K562 (cell line): Measurements from ENCODE around the gene LRRC4B. TPM values are rescaled to one million over a fixed set of nuclear protein-coding genes. Genes with fewer than 3 reads are reported as not detected.

ENCODE experiments used
- BACH1 ChIP-seq: fragments of 200-800 bp; sonication (Bioruptor generic); IDR thresholded peaks from 2 replicates; pipeline ENCODE4 v1.6.1; 2016; ENCODE audit warnings: missing genetic modification characterization, missing compliant biosample characterization
- CAMTA2 ChIP-seq: fragments of 250-450 bp; sonication (Bioruptor Pico); conservative IDR thresholded peaks from 2 replicates; pipeline ENCODE4 v1.5.1; 2022
- CHD1 ChIP-seq: fragments of 200-600 bp; sonication (generic); IDR thresholded peaks from one replicate; pipeline ENCODE4 v1.6.1; 2012; ENCODE audit warnings: mild to moderate bottlenecking, moderate library complexity, low read length, inconsistent platforms
- E2F6 ChIP-seq, 2 experiments: IDR thresholded peaks; 2 replicates each; pipeline ENCODE4 v1.6.1; 2011; ENCODE audit warnings: borderline replicate concordance in 1 of 2, control low read depth in 1 of 2, low read depth in 1 of 2, low read length in 1 of 2, mild to moderate bottlenecking in 1 of 2, mixed read lengths in 1 of 2, moderate library complexity in 1 of 2; ENCODE audit not compliant: insufficient read depth in 1 of 2, insufficient read length in 1 of 2, poor library complexity in 1 of 2, severe bottlenecking in 1 of 2; ENCODE audit errors: extremely low read depth in 1 of 2
- HDGF ChIP-seq: fragments of 450-650 bp; IDR thresholded peaks from 2 replicates; pipeline ENCODE4 v1.6.1; 2016
- MXI1 ChIP-seq: IDR thresholded peaks from 2 replicates; pipeline ENCODE4 v1.6.1; 2011; ENCODE audit warnings: low read depth, mild to moderate bottlenecking, improper control_type of control experiment, low read length
- NRF1 ChIP-seq, 2 experiments: fragments of 450-650 bp; IDR thresholded peaks in 1 of 2; conservative IDR thresholded peaks in 1 of 2; 2 replicates each; pipeline ENCODE4 v1.6.1; 2014; ENCODE audit warnings: mild to moderate bottlenecking in 2 of 2
- PCBP1 ChIP-seq: fragments of 200-400 bp; formaldehyde crosslinking; IDR thresholded peaks from 2 replicates; pipeline ENCODE4 v1.6.1; 2018; ENCODE audit warnings: mild to moderate bottlenecking, low read depth, low read length; ENCODE audit not compliant: poor library complexity, severe bottlenecking
- ZNF75A ChIP-seq: fragments of 450-650 bp; formaldehyde crosslinking; IDR thresholded peaks from 2 replicates; pipeline ENCODE4 v1.4.0; 2020; ENCODE audit warnings: mild to moderate bottlenecking
- polyA plus RNA-seq, 8 experiments: library from polyadenylated mRNA; depleted of rRNA in 4 of 8; stranded (reverse) in 5 of 8; unstranded in 3 of 8; fragments of >200 nt; fragmentation: Nextera tagmentation in 2 of 8; fragmentation: Illumina TruSeq in 1 of 8; extraction: Ambion mirVana in 2 of 8; extraction: Trizol in 1 of 8; gene quantifications; 2 replicates each; pipeline versions ENCODE4 v1.2.1 to v1.2.3, GENCODE V29; 2011 to 2014; ENCODE audit warnings: inconsistent platforms in 1 of 8, missing spikeins in 1 of 8
- total RNA-seq, 7 experiments: library from RNA; depleted of rRNA in 6 of 7; stranded (reverse); fragments of >200 nt in 6 of 7; fragmentation: Illumina TruSeq in 2 of 7; extraction: Trizol in 2 of 7; gene quantifications; 2 replicates each; pipeline versions ENCODE4 v1.2.1 to v1.2.3, GENCODE V29; 2011 to 2021; ENCODE audit warnings: low replicate concordance in 1 of 7
- TF ChIP-seq, protein P1 (sequence below), 3 experiments: IDR thresholded peaks in 2 of 3; conservative IDR thresholded peaks in 1 of 3; 2 replicates each; pipeline ENCODE4 v1.5.1; 2011 to 2012; ENCODE audit warnings: low read length in 3 of 3, mild to moderate bottlenecking in 3 of 3, control low read depth in 2 of 3, improper control_type of control experiment in 1 of 3, inconsistent platforms in 1 of 3, low read depth in 1 of 3, mixed read lengths in 1 of 3, moderate library complexity in 1 of 3; ENCODE audit not compliant: insufficient read depth in 2 of 3
- TF ChIP-seq, protein P2 (sequence below): fragments of 250-450 bp; sonication (Bioruptor Pico); IDR thresholded peaks from 2 replicates; pipeline ENCODE4 v1.5.1; 2021; ENCODE audit warnings: mild to moderate bottlenecking
- TF ChIP-seq, protein P3 (sequence below): fragments of 250-450 bp; sonication (Bioruptor Pico); IDR thresholded peaks from 2 replicates; pipeline ENCODE4 v1.4.0; 2020
- TF ChIP-seq, protein P4 (sequence below): fragments of 450-650 bp; formaldehyde crosslinking; IDR thresholded peaks from 2 replicates; pipeline ENCODE4 v1.4.0; 2020; ENCODE audit warnings: mild to moderate bottlenecking, moderate library complexity

LRRC4B gene
- total and polyA plus RNA-seq, 9 of the 15 experiments (the other 6 are each of a cell fraction or from before 2014, with no cell fraction given) = 0.18 to 9.6 (median 2.9) TPM; not detected in 2

GRCh38 chr19:50511069-50511822 is 57.0 kb downstream of the LRRC4B start, which contains the start of gene JOSD2 (continued):
- TF ChIP-seq NRF1 (conservative IDR thresholded peaks at IDR 0.05 in 1 of 2, IDR thresholded peaks at IDR 0.05 in 1 of 2) (peak; percentile 93 to 94), BACH1 (no peak; the same call in 1 of the 2 replicates), PCBP1 (peak; percentile 74), CAMTA2 (CRISPR knock-in tag) (peak; percentile 60; the same call in 1 of the 2 replicates), CHD1 (no peak), E2F6 (IDR thresholded peaks at IDR 0.05; ENCODE audit: borderline replicate concordance in 1 of 2, extremely low read depth in 1 of 2, insufficient read depth in 1 of 2, insufficient read length in 1 of 2, low read depth in 1 of 2, low read length in 1 of 2, poor library complexity in 1 of 2, severe bottlenecking in 1 of 2) (peak; percentile 64 to 78), MXI1 (no peak; the same call in 1 of the 2 replicates), HDGF (no peak), ZNF75A (CRISPR knock-in tag) (no peak)
- TF ChIP-seq, protein P1, sequence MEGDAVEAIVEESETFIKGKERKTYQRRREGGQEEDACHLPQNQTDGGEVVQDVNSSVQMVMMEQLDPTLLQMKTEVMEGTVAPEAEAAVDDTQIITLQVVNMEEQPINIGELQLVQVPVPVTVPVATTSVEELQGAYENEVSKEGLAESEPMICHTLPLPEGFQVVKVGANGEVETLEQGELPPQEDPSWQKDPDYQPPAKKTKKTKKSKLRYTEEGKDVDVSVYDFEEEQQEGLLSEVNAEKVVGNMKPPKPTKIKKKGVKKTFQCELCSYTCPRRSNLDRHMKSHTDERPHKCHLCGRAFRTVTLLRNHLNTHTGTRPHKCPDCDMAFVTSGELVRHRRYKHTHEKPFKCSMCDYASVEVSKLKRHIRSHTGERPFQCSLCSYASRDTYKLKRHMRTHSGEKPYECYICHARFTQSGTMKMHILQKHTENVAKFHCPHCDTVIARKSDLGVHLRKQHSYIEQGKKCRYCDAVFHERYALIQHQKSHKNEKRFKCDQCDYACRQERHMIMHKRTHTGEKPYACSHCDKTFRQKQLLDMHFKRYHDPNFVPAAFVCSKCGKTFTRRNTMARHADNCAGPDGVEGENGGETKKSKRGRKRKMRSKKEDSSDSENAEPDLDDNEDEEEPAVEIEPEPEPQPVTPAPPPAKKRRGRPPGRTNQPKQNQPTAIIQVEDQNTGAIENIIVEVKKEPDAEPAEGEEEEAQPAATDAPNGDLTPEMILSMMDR (IDR thresholded peaks at IDR 0.05 in 2 of 3, conservative IDR thresholded peaks at IDR 0.05 in 1 of 3; ENCODE audit: insufficient read depth in 2 of 3, low read depth in 1 of 3, low read length in 3 of 3) = peak in 1 of 3 experiments; percentile 11; a peak in 1 of 6 replicates
- TF ChIP-seq, protein P2, sequence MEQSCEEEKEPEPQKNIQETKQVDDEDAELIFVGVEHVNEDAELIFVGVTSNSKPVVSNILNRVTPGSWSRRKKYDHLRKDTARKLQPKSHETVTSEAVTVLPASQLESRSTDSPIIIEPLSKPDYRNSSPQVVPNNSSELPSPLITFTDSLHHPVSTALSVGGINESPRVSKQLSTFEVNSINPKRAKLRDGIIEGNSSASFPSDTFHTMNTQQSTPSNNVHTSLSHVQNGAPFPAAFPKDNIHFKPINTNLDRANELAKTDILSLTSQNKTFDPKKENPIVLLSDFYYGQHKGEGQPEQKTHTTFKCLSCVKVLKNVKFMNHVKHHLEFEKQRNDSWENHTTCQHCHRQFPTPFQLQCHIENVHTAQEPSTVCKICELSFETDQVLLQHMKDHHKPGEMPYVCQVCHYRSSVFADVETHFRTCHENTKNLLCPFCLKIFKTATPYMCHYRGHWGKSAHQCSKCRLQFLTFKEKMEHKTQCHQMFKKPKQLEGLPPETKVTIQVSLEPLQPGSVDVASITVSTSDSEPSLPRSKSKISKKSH = no peak
- TF ChIP-seq, protein P3, sequence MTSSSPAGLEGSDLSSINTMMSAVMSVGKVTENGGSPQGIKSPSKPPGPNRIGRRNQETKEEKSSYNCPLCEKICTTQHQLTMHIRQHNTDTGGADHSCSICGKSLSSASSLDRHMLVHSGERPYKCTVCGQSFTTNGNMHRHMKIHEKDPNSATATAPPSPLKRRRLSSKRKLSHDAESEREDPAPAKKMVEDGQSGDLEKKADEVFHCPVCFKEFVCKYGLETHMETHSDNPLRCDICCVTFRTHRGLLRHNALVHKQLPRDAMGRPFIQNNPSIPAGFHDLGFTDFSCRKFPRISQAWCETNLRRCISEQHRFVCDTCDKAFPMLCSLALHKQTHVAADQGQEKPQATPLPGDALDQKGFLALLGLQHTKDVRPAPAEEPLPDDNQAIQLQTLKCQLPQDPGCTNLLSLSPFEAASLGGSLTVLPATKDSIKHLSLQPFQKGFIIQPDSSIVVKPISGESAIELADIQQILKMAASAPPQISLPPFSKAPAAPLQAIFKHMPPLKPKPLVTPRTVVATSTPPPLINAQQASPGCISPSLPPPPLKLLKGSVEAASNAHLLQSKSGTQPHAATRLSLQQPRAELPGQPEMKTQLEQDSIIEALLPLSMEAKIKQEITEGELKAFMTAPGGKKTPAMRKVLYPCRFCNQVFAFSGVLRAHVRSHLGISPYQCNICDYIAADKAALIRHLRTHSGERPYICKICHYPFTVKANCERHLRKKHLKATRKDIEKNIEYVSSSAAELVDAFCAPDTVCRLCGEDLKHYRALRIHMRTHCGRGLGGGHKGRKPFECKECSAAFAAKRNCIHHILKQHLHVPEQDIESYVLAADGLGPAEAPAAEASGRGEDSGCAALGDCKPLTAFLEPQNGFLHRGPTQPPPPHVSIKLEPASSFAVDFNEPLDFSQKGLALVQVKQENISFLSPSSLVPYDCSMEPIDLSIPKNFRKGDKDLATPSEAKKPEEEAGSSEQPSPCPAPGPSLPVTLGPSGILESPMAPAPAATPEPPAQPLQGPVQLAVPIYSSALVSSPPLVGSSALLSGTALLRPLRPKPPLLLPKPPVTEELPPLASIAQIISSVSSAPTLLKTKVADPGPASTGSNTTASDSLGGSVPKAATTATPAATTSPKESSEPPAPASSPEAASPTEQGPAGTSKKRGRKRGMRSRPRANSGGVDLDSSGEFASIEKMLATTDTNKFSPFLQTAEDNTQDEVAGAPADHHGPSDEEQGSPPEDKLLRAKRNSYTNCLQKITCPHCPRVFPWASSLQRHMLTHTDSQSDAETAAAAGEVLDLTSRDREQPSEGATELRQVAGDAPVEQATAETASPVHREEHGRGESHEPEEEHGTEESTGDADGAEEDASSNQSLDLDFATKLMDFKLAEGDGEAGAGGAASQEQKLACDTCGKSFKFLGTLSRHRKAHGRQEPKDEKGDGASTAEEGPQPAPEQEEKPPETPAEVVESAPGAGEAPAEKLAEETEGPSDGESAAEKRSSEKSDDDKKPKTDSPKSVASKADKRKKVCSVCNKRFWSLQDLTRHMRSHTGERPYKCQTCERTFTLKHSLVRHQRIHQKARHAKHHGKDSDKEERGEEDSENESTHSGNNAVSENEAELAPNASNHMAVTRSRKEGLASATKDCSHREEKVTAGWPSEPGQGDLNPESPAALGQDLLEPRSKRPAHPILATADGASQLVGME (CRISPR knock-in tag) = no peak
- TF ChIP-seq, protein P4, sequence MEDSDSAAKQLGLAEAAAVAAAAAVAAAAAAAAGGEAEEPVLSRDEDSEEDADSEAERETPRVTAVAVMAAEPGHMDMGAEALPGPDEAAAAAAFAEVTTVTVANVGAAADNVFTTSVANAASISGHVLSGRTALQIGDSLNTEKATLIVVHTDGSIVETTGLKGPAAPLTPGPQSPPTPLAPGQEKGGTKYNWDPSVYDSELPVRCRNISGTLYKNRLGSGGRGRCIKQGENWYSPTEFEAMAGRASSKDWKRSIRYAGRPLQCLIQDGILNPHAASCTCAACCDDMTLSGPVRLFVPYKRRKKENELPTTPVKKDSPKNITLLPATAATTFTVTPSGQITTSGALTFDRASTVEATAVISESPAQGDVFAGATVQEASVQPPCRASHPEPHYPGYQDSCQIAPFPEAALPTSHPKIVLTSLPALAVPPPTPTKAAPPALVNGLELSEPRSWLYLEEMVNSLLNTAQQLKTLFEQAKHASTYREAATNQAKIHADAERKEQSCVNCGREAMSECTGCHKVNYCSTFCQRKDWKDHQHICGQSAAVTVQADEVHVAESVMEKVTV (CRISPR knock-in tag) = 0 out of 2 replicates have a peak, but pooled peaks have one; percentile 32
